ENCODE measurements around the gene LRP2. TPM values are rescaled to one million over a fixed set of nuclear protein-coding genes. Genes with fewer than 3 reads are reported as not detected.

Gene LRP2
- polyA plus RNA-seq, 4 donors = 115 to 189 (median 139) TPM

- no peak for DNase-seq (ENCODE audit: low read depth in 4 of 4, low spot score in 3 of 4)
Measured at GRCh38 chr2:169258045-169258601, 104.2 kb downstream of the LRP2 start.

GRCh38 chr2:169254774-169255173, 107.6 kb downstream of the LRP2 start:
- DNase-seq (ENCODE audit: low read depth in 4 of 4, low spot score in 3 of 4) = no peak

- no peak for DNase-seq (ENCODE audit: low read depth in 4 of 4, low spot score in 3 of 4)
Measured at GRCh38 chr2:169247211-169247610, 115.1 kb downstream of the LRP2 start.

GRCh38 chr2:169240405-169240804, 121.9 kb downstream of the LRP2 start:
- DNase-seq (ENCODE audit: low read depth in 4 of 4, low spot score in 3 of 4) = no peak

- no peak for DNase-seq (ENCODE audit: low read depth in 4 of 4, low spot score in 3 of 4)
Measured at GRCh38 chr2:169237939-169238338, 124.4 kb downstream of the LRP2 start.

GRCh38 chr2:169237286-169237685, 125.0 kb downstream of the LRP2 start:
- DNase-seq (ENCODE audit: low read depth in 4 of 4, low spot score in 3 of 4) = no peak

- no peak for DNase-seq (ENCODE audit: low read depth in 4 of 4, low spot score in 3 of 4)
Measured at GRCh38 chr2:169232551-169233154, 129.7 kb downstream of the LRP2 start.

GRCh38 chr2:169230204-169230603, 132.1 kb downstream of the LRP2 start:
- no peak for DNase-seq (ENCODE audit: low read depth in 4 of 4, low spot score in 3 of 4)

- DNase-seq (ENCODE audit: low read depth in 4 of 4, low spot score in 3 of 4) = no peak
Measured at GRCh38 chr2:169229590-169229989, 132.7 kb downstream of the LRP2 start.

- no peak for DNase-seq (ENCODE audit: low read depth in 4 of 4, low spot score in 3 of 4)
Measured at GRCh38 chr2:169225906-169226305, 136.4 kb downstream of the LRP2 start.

- DNase-seq (ENCODE audit: low read depth in 4 of 4, low spot score in 3 of 4) = no peak
Measured at GRCh38 chr2:169225233-169225750, 137.0 kb downstream of the LRP2 start.

- no peak for DNase-seq (ENCODE audit: low read depth in 4 of 4, low spot score in 3 of 4)
Measured at GRCh38 chr2:169222665-169223064, 139.7 kb downstream of the LRP2 start.

GRCh38 chr2:169221745-169222369, 140.5 kb downstream of the LRP2 start:
- peak; percentile 10 to 19 (median 13) for DNase-seq (ENCODE audit: low read depth in 4 of 4, low spot score in 3 of 4)

- DNase-seq (ENCODE audit: low read depth in 4 of 4, low spot score in 3 of 4) = no peak
Measured at GRCh38 chr2:169210917-169211316, 151.4 kb downstream of the LRP2 start.

GRCh38 chr2:169208026-169208425, 154.3 kb downstream of the LRP2 start:
- no peak for DNase-seq (ENCODE audit: low read depth in 4 of 4, low spot score in 3 of 4)

- no peak for DNase-seq (ENCODE audit: low read depth in 4 of 4, low spot score in 3 of 4)
Measured at GRCh38 chr2:169205176-169205575, 157.2 kb downstream of the LRP2 start.

- no peak for DNase-seq (ENCODE audit: low read depth in 4 of 4, low spot score in 3 of 4)
Measured at GRCh38 chr2:169203952-169204351, 158.4 kb downstream of the LRP2 start.

GRCh38 chr2:169200756-169201155, 161.6 kb downstream of the LRP2 start:
- DNase-seq (ENCODE audit: low read depth in 4 of 4, low spot score in 3 of 4) = no peak

- DNase-seq (ENCODE audit: low read depth in 4 of 4, low spot score in 3 of 4) = no peak
Measured at GRCh38 chr2:169193618-169194017, 168.7 kb downstream of the LRP2 start.

- no peak for DNase-seq (ENCODE audit: low read depth in 4 of 4, low spot score in 3 of 4)
Measured at GRCh38 chr2:169190197-169190775, 172.0 kb downstream of the LRP2 start.

- DNase-seq (ENCODE audit: low read depth in 4 of 4, low spot score in 3 of 4) = no peak
Measured at GRCh38 chr2:169189132-169189531, 173.2 kb downstream of the LRP2 start.

GRCh38 chr2:169185711-169186110, 176.6 kb downstream of the LRP2 start:
- DNase-seq (ENCODE audit: low read depth in 4 of 4, low spot score in 3 of 4) = no peak

Measured in right renal pelvis (tissue), 4 donors.